Measurements from ENCODE around the gene PYROXD2. TPM values are rescaled to one million over a fixed set of nuclear protein-coding genes. Genes with fewer than 3 reads are reported as not detected.

The PYROXD2 gene
- total RNA-seq, 1 experiment from 2014 or later = 8.1 TPM

GRCh38 chr10:98418665-98419468, 3.9 kb upstream of the PYROXD2 start:
- ChIA-PET POLR2A (no interaction called here), CTCF (no interaction called here)
- no peak for TF ChIP-seq E2F5 (CRISPR knock-in tag; IDR thresholded peaks at IDR 0.05)
- no peak for TF ChIP-seq ZNF317 (CRISPR knock-in tag; IDR thresholded peaks at IDR 0.05; ENCODE audit: borderline replicate concordance, low read depth)
- no peak for TF ChIP-seq TCF7 (CRISPR knock-in tag; IDR thresholded peaks at IDR 0.05; ENCODE audit: low read depth)
- TF ChIP-seq CBFB (CRISPR knock-in tag; IDR thresholded peaks at IDR 0.05; ENCODE audit: low read depth) = no peak
- no peak for TF ChIP-seq ZNF425 (CRISPR knock-in tag; conservative IDR thresholded peaks at IDR 0.05)
- TF ChIP-seq JUN (CRISPR knock-in tag; IDR thresholded peaks at IDR 0.05) = no peak
- TF ChIP-seq PRRX2 (CRISPR knock-in tag; IDR thresholded peaks at IDR 0.05) = no peak
- TF ChIP-seq MLX (CRISPR knock-in tag; IDR thresholded peaks at IDR 0.05) = no peak
- peaks cover 3% of the 10 kb centered on the region; the same call in 1 of the 2 replicates for H3K36me3 Mint-ChIP-seq
- ATAC-seq (no peak), DNase-seq (ENCODE audit: low spot score) (no peak)
- H3K4me1 Mint-ChIP-seq = peaks cover 13% of the 10 kb centered on the region
- H3K4me3 Mint-ChIP-seq = no peak overlapping the region
- no peaks in the 10 kb centered on the region for H3K9me3 Mint-ChIP-seq
- H3K27me3 Mint-ChIP-seq (ENCODE audit: low read depth) = no peaks in the 10 kb centered on the region
- no peak overlapping the region for H3K27ac Mint-ChIP-seq

GRCh38 chr10:98417973-98418664, 3.1 kb upstream of the PYROXD2 start:
- H3K27me3 Mint-ChIP-seq (ENCODE audit: low read depth) = no peaks in the 10 kb centered on the region
- no peak for TF ChIP-seq ZNF219 (CRISPR knock-in tag; IDR thresholded peaks at IDR 0.05; ENCODE audit: borderline replicate concordance)
- no peak for TF ChIP-seq ZBTB21 (CRISPR knock-in tag; IDR thresholded peaks at IDR 0.05; ENCODE audit: borderline replicate concordance)
- no peak for TF ChIP-seq E2F1 (CRISPR knock-in tag; IDR thresholded peaks at IDR 0.05)
- no peak for TF ChIP-seq GTF2I (CRISPR knock-in tag; conservative IDR thresholded peaks at IDR 0.05)
- TF ChIP-seq E2F5 (CRISPR knock-in tag; IDR thresholded peaks at IDR 0.05) = no peak
- TF ChIP-seq EMX1 (CRISPR knock-in tag; IDR thresholded peaks at IDR 0.05) = no peak
- TF ChIP-seq TEAD1 (CRISPR knock-in tag; IDR thresholded peaks at IDR 0.05) = no peak
- TF ChIP-seq AFF4 (CRISPR knock-in tag; IDR thresholded peaks at IDR 0.05; ENCODE audit: borderline replicate concordance) = no peak
- TF ChIP-seq ZNF423 (CRISPR knock-in tag; IDR thresholded peaks at IDR 0.05) = no peak
- TF ChIP-seq STAT6 (CRISPR knock-in tag; conservative IDR thresholded peaks at IDR 0.05; ENCODE audit: low read depth) = no peak
- H3K4me3 Mint-ChIP-seq = no peak overlapping the region
- ChIA-PET CTCF (interaction anchor here (1.1 kb wide), 1 partner anchor 8 kb away, joined by 6 read pairs; no protein-coding TSS in a partner anchor), POLR2A (no interaction called here)
- ATAC-seq (no peak), DNase-seq (ENCODE audit: low spot score) (no peak)
- no peak overlapping the region for H3K27ac Mint-ChIP-seq
- peaks cover 13% of the 10 kb centered on the region for H3K4me1 Mint-ChIP-seq
- peaks cover 3% of the 10 kb centered on the region; the same call in 1 of the 2 replicates for H3K36me3 Mint-ChIP-seq
- H3K9me3 Mint-ChIP-seq = no peaks in the 10 kb centered on the region

Measured in WTC11 (cell line).